Neural cell (in vitro differentiated cells): Measurements from ENCODE around the gene DDA1. TPM values are rescaled to one million over a fixed set of nuclear protein-coding genes. Genes with fewer than 3 reads are reported as not detected.

Experiments
- H2AFZ ChIP-seq: fragments of 200-600, 300-800 bp; sonication (generic), shearing (Covaris generic); 2 replicates; pipeline ENCODE4 v1.6.0; 2014; ENCODE audit warnings: low read depth, mild to moderate bottlenecking, antibody characterized with exemption, low read length, moderate library complexity
- H3F3A ChIP-seq: fragments of 200-600 bp; shearing (Covaris generic); 2 replicates; pipeline ENCODE4 v1.6.1; 2016; ENCODE audit warnings: mild to moderate bottlenecking, moderate library complexity, mixed read lengths, antibody characterized with exemption, low read length; ENCODE audit not compliant: insufficient read depth, poor library complexity, severe bottlenecking
- H3K27ac ChIP-seq: fragments of 200-600, 300-800 bp; sonication (generic), shearing (Covaris generic); 2 replicates; pipeline ENCODE4 v1.5.1; 2014; ENCODE audit warnings: mild to moderate bottlenecking, low read length, moderate library complexity
- H3K27me3 ChIP-seq: fragments of 300-800, 200-600 bp; sonication (generic), shearing (Covaris generic); 2 replicates; pipeline ENCODE4 v1.6.0; 2014; ENCODE audit warnings: mild to moderate bottlenecking, low read depth, low read length, moderate library complexity; ENCODE audit not compliant: insufficient read depth
- H3K36me3 ChIP-seq: fragments of 300-800, 200-600 bp; sonication (generic), shearing (Covaris generic); 2 replicates; pipeline ENCODE4 v1.5.1; 2014; ENCODE audit warnings: mild to moderate bottlenecking, antibody characterized with exemption, low read length, moderate library complexity; ENCODE audit not compliant: insufficient read depth
- H3K4me2 ChIP-seq: fragments of 300-800, 200-600 bp; sonication (generic), shearing (Covaris generic); 2 replicates; pipeline ENCODE4 v1.6.0; 2014; ENCODE audit warnings: mild to moderate bottlenecking, low read length
- H3K4me3 ChIP-seq: fragments of 300-800, 200-600 bp; sonication (generic), shearing (Covaris generic); 2 replicates; pipeline ENCODE4 v1.5.1; 2014; ENCODE audit warnings: mild to moderate bottlenecking, low read length, moderate library complexity
- H3K79me2 ChIP-seq: fragments of 200-600 bp; shearing (Covaris generic); replicated peaks from 2 replicates; pipeline ENCODE4 v1.6.0; 2014; ENCODE audit warnings: mild to moderate bottlenecking, low read length, moderate library complexity; ENCODE audit not compliant: insufficient read depth
- H3K9ac ChIP-seq: fragments of 300-800, 200-600 bp; sonication (generic), shearing (Covaris generic); 2 replicates; pipeline ENCODE4 v1.6.1; 2016; ENCODE audit warnings: mild to moderate bottlenecking, low read length, mixed read lengths
- H3K9me2 ChIP-seq: fragments of 200-600 bp; shearing (Covaris generic); 2 replicates; pipeline ENCODE4 v1.6.1; 2016; ENCODE audit warnings: mild to moderate bottlenecking, low read length, mixed read lengths; ENCODE audit not compliant: insufficient read depth
- H3K9me3 ChIP-seq: fragments of 200-600, 300-800 bp; sonication (generic), shearing (Covaris generic); 2 replicates; pipeline ENCODE4 v1.6.1; 2016; ENCODE audit warnings: mild to moderate bottlenecking, mixed run types, low read length, moderate library complexity, mixed read lengths
- H4K20me1 ChIP-seq: fragments of 200-600 bp; shearing (Covaris generic); 2 replicates; pipeline ENCODE4 v1.6.1; 2016; ENCODE audit warnings: mild to moderate bottlenecking, mixed run types; ENCODE audit not compliant: insufficient read depth
- EP300 ChIP-seq: fragments of 450-650 bp; conservative IDR thresholded peaks from 2 replicates; pipeline ENCODE4 v1.6.1; 2014; ENCODE audit warnings: antibody characterized with exemption, mild to moderate bottlenecking, moderate library complexity; ENCODE audit not compliant: poor library complexity, severe bottlenecking
- EZH2 ChIP-seq: fragments of 200-600, 300-800 bp; shearing (Covaris generic), sonication (generic); IDR thresholded peaks from 2 replicates; pipeline ENCODE4 v1.6.1; 2014; ENCODE audit warnings: antibody characterized with exemption, low read length, borderline replicate concordance, mild to moderate bottlenecking; ENCODE audit not compliant: insufficient read depth, poor library complexity, severe bottlenecking
- MXI1 ChIP-seq: fragments of 450-650 bp; conservative IDR thresholded peaks from 2 replicates; pipeline ENCODE4 v1.6.1; 2014; ENCODE audit warnings: antibody characterized with exemption, mild to moderate bottlenecking; ENCODE audit not compliant: poor library complexity, severe bottlenecking
- POLR2AphosphoS5 ChIP-seq: IDR thresholded peaks from 2 replicates; pipeline ENCODE4 v1.6.1; 2012
- RAD21 ChIP-seq: fragments of 450-650 bp; conservative IDR thresholded peaks from 2 replicates; pipeline ENCODE4 v1.6.1; 2014; ENCODE audit warnings: antibody characterized with exemption, mild to moderate bottlenecking, moderate library complexity
- SMC3 ChIP-seq: fragments of 450-650 bp; conservative IDR thresholded peaks from 2 replicates; pipeline ENCODE4 v1.6.1; 2014; ENCODE audit warnings: antibody characterized with exemption, mild to moderate bottlenecking, moderate library complexity; ENCODE audit not compliant: poor library complexity
- TAF1 ChIP-seq: IDR thresholded peaks from 2 replicates; pipeline ENCODE4 v1.6.1; 2012; ENCODE audit warnings: low read depth
- polyA plus RNA-seq: library from polyadenylated mRNA; depleted of rRNA; stranded (reverse); fragments of >200 nt; gene quantifications from 2 replicates; pipeline ENCODE4 v1.2.3, GENCODE V29; 2014
- TF ChIP-seq, protein P1 (sequence below): fragments of 450-650 bp; IDR thresholded peaks from 2 replicates; pipeline ENCODE4 v1.5.1; 2014; ENCODE audit warnings: antibody characterized with exemption, mild to moderate bottlenecking, moderate library complexity; ENCODE audit not compliant: poor library complexity, severe bottlenecking
- TF ChIP-seq, protein P2 (sequence below): IDR thresholded peaks from 2 replicates; pipeline ENCODE4 v1.6.1; 2012; ENCODE audit warnings: borderline replicate concordance

The DDA1 gene
- polyA plus RNA-seq, 1 donor from 2014 or later, result 25.4 TPM

DNA sequence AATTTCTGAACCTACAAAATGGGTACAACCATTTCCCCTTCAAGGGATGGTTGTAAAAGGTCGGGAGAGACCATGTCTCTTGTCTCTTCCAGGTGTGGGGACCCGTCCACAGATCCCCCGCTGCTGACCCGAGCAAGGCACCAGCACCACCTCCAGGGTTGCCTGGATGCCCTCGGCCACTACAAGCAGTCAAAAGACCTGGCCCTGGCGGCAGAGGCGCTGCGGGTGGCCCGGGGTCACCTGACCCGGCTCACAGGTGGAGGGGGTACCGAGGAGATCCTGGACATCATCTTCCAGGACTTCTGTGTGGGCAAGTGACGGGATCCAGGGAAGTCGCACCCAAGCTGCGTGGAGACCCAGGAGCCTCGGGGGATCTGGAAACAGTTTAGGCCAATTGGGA lies 32.0 kb downstream of the DDA1 start:
- H3F3A ChIP-seq, result peaks cover 3% of the 10 kb centered on the region
- no peaks in the 10 kb centered on the region for H3K36me3 ChIP-seq
- H3K4me2 ChIP-seq, result no peak overlapping the region
- H3K9me2 ChIP-seq, result no peaks in the 10 kb centered on the region
- no peak overlapping the region for H3K9ac ChIP-seq
- no peaks in the 10 kb centered on the region for H3K9me3 ChIP-seq
- H3K79me2 ChIP-seq, result no peaks in the 10 kb centered on the region
- H3K27me3 ChIP-seq, result no peaks in the 10 kb centered on the region
- no peak overlapping the region for H3K4me3 ChIP-seq
- no peak overlapping the region for H2AFZ ChIP-seq
- H4K20me1 ChIP-seq, result no peaks in the 10 kb centered on the region
- TF ChIP-seq RAD21 (no peak), TAF1 (no peak), MXI1 (no peak), EP300 (no peak), EZH2 (no peak), SMC3 (no peak), POLR2AphosphoS5 (no peak)
- TF ChIP-seq, protein P1, sequence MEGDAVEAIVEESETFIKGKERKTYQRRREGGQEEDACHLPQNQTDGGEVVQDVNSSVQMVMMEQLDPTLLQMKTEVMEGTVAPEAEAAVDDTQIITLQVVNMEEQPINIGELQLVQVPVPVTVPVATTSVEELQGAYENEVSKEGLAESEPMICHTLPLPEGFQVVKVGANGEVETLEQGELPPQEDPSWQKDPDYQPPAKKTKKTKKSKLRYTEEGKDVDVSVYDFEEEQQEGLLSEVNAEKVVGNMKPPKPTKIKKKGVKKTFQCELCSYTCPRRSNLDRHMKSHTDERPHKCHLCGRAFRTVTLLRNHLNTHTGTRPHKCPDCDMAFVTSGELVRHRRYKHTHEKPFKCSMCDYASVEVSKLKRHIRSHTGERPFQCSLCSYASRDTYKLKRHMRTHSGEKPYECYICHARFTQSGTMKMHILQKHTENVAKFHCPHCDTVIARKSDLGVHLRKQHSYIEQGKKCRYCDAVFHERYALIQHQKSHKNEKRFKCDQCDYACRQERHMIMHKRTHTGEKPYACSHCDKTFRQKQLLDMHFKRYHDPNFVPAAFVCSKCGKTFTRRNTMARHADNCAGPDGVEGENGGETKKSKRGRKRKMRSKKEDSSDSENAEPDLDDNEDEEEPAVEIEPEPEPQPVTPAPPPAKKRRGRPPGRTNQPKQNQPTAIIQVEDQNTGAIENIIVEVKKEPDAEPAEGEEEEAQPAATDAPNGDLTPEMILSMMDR, result no peak
- TF ChIP-seq, protein P2, sequence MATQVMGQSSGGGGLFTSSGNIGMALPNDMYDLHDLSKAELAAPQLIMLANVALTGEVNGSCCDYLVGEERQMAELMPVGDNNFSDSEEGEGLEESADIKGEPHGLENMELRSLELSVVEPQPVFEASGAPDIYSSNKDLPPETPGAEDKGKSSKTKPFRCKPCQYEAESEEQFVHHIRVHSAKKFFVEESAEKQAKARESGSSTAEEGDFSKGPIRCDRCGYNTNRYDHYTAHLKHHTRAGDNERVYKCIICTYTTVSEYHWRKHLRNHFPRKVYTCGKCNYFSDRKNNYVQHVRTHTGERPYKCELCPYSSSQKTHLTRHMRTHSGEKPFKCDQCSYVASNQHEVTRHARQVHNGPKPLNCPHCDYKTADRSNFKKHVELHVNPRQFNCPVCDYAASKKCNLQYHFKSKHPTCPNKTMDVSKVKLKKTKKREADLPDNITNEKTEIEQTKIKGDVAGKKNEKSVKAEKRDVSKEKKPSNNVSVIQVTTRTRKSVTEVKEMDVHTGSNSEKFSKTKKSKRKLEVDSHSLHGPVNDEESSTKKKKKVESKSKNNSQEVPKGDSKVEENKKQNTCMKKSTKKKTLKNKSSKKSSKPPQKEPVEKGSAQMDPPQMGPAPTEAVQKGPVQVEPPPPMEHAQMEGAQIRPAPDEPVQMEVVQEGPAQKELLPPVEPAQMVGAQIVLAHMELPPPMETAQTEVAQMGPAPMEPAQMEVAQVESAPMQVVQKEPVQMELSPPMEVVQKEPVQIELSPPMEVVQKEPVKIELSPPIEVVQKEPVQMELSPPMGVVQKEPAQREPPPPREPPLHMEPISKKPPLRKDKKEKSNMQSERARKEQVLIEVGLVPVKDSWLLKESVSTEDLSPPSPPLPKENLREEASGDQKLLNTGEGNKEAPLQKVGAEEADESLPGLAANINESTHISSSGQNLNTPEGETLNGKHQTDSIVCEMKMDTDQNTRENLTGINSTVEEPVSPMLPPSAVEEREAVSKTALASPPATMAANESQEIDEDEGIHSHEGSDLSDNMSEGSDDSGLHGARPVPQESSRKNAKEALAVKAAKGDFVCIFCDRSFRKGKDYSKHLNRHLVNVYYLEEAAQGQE, result no peak
- H3K27ac ChIP-seq, result no peak overlapping the region

DNA sequence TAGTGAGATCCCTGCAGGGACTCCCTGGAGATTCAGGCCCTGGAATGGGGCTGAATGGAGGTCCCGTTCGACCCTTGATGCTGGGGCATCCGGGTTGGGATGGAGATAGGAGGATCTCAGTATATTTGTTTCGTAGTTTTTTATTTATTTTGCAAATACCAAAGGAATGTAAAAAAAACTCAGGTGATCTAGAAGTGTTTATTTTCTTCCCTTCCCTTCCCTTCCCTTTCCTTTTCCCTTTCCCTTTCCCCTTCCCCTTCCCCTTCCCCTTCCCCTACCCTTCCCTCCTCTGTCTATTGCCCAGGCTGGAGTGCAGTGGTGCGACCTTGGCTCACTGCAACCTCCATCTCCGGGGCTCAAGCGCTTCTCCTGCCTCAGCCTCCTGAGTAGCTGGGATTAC lies 32.5 kb downstream of the DDA1 start:
- TF ChIP-seq TAF1, result no peak
- TF ChIP-seq, protein P1, result no peak
- no peak for TF ChIP-seq SMC3
- no peaks in the 10 kb centered on the region for H3K79me2 ChIP-seq

More for the DNA sequence above, 32.5 kb downstream of the DDA1 start:
- H2AFZ ChIP-seq, result no peak overlapping the region
- H3K9me2 ChIP-seq, result no peaks in the 10 kb centered on the region
- no peak overlapping the region for H3K4me2 ChIP-seq
- no peaks in the 10 kb centered on the region for H3F3A ChIP-seq
- no peak overlapping the region for H3K4me3 ChIP-seq
- no peaks in the 10 kb centered on the region for H4K20me1 ChIP-seq
- no peak overlapping the region for H3K27ac ChIP-seq
- no peaks in the 10 kb centered on the region for H3K27me3 ChIP-seq
- H3K9me3 ChIP-seq, result no peaks in the 10 kb centered on the region
- no peak overlapping the region for H3K9ac ChIP-seq
- H3K36me3 ChIP-seq, result no peaks in the 10 kb centered on the region
